B cell (primary cell): ENCODE data around the gene PSMB10.

ENCODE experiments used
- EZH2 ChIP-seq: IDR thresholded peaks from 2 replicates; pipeline ENCODE4 v1.6.1; 2012; ENCODE audit warnings: borderline replicate concordance, low read depth, mild to moderate bottlenecking, moderate library complexity, low read length; ENCODE audit not compliant: insufficient read depth, poor library complexity, severe bottlenecking
- TF ChIP-seq, protein P1 (sequence below): fragments of 200-600 bp; IDR thresholded peaks from one replicate; pipeline ENCODE4 v1.8.0; 2022; ENCODE audit warnings: antibody characterized with exemption, mild to moderate bottlenecking

- TF ChIP-seq, protein P1, sequence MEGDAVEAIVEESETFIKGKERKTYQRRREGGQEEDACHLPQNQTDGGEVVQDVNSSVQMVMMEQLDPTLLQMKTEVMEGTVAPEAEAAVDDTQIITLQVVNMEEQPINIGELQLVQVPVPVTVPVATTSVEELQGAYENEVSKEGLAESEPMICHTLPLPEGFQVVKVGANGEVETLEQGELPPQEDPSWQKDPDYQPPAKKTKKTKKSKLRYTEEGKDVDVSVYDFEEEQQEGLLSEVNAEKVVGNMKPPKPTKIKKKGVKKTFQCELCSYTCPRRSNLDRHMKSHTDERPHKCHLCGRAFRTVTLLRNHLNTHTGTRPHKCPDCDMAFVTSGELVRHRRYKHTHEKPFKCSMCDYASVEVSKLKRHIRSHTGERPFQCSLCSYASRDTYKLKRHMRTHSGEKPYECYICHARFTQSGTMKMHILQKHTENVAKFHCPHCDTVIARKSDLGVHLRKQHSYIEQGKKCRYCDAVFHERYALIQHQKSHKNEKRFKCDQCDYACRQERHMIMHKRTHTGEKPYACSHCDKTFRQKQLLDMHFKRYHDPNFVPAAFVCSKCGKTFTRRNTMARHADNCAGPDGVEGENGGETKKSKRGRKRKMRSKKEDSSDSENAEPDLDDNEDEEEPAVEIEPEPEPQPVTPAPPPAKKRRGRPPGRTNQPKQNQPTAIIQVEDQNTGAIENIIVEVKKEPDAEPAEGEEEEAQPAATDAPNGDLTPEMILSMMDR, result no peak
- no peak for TF ChIP-seq EZH2
These were observed 13.9 kb downstream of the PSMB10 start for GRCh38 chr16:67922740-67923139.
